ELR (cell line): ENCODE data around the gene APCDD1.
"Not testable (repeated sequence)": the region's sequence is repeated elsewhere in the genome, so short reads cannot be mapped to it uniquely, and the experiment has no call there.

ENCODE experiments used
- DNase-seq: peaks from one replicate; pipeline ENCODE4 v3.0.0-alpha.2; 2015; ENCODE audit warnings: low read depth

The APCDD1 gene

GRCh38 chr18:10526561-10526949 lies 72.1 kb downstream of the APCDD1 start:
- no peak for DNase-seq

DNA sequence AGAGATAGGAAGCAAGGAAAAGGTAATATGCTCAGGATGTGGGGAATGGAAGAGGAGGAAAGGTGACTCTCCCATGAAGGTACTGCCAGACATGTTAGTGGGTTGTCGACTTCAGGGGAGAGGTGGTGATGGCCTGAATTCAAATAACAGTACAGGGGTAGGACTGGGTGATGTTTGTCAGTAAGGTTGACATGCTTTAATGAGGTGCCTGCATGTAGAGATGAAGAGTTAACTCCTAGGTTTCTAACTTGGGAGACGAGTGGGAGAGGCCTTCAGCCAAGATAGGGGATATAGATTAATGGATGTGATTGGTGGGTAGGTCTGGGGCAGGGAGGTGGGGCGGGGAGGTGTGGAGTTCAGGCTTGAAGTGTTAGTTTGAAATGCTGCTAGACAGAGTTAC lies 74.0 kb downstream of the APCDD1 start:
- no peak for DNase-seq

GRCh38 chr18:10530002-10530401 lies 75.6 kb downstream of the APCDD1 start:
- DNase-seq = no peak

GRCh38 chr18:10530852-10531251 lies 76.4 kb downstream of the APCDD1 start:
- peak; percentile 26 for DNase-seq

GRCh38 chr18:10533111-10533510 lies 78.7 kb downstream of the APCDD1 start:
- DNase-seq = no peak

- DNase-seq = peak; percentile 54
Measured at GRCh38 chr18:10536280-10536679, 81.8 kb downstream of the APCDD1 start.

DNA sequence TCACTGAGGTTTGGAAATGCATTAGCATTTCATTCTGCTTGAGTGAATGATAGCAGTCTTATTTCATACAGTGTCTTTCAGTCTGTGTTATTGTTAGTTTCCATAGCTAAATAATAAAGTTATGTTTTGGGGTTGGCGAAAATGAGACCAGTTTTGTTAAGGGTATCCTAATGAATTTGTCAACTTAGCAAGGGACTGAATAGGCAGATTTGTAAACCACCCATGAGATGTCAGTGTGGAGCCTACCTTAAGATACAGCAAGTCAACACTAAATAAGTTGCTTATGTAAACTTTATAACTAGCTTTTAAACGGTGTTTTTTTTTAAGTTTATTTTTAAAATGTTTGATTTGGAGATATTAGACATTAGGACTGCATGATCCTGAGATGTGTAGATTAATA lies 83.3 kb downstream of the APCDD1 start:
- DNase-seq = no peak

GRCh38 chr18:10539124-10539523 lies 84.7 kb downstream of the APCDD1 start:
- DNase-seq = not testable (repeated sequence)
